Stimulated activated CD8-positive, alpha-beta memory T cell treated with anti-CD3 and anti-CD28 coated beads, Interleukin-7, amount 100 ng/mL, for 4 hours (primary cell): Measurements from ENCODE around the gene PPP4R1.

Source experiments
- DNase-seq, 2 donors: peaks; one replicate each; pipeline ENCODE4 v3.0.0-alpha.2; 2020; ENCODE audit warnings: low read depth in 2 of 2

The PPP4R1 gene

DNA sequence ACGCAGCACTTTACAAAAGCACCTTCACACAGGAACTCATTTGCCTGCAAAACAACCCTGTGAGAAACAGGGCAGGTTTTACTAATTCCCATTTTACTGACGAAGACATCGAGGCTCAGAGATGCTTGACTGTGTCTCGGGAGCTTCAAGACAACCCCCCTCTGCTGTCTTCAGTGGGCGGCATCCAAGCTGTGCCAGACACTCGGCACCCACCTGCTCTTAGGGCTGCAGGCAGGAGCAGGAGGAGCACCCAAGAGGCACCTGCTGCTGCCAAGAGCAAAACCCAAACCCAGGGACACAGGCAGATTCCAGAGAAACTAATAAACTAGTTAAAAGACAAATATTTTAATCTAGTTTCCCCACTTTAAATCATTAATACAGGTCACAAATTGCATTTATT lies 67.9 kb downstream of the PPP4R1 start:
- DNase-seq = no peak

DNA sequence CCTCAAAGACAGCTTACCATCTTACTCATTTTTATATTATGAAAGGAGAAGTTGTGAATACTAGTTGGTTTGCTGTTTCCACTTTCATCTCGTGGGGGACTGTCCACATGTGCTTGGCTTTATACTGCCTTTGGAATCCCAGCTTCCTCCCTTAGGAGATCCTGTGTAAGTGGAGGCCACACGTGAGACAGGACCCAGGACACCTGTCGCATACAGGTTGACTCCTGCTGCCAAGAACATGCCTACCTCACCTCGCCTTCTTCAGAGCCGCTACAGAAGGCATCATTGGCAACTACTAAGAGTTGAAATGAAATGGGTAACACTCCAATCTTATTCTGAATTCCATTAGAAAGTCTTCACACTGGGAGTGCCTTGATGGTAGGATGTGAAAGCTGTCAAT lies 69.3 kb downstream of the PPP4R1 start:
- no peak for DNase-seq

- no peak for DNase-seq
These were observed 71.4 kb downstream of the PPP4R1 start for GRCh38 chr18:9542924-9543323.

- DNase-seq = no peak
These were observed 74.4 kb downstream of the PPP4R1 start for GRCh38 chr18:9539938-9540337.

DNA sequence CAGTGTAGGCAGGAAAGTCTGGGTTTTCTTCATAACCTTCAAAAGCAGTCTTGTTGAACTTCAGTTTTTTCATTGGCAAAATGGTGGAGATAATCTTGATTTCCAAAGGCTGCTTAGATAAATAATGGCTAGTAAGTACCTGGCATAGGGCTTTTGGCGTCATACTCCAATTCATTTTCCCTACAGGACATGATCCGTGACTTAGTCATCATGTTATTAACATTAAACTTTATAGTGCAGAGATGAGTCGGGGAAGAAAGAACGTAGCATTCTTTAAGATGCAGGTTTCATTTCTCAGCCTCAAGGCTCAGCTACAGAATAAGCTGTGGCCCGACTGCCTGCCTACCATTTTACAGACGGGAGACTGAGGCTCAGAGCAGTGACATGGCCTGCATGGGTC lies 75.1 kb downstream of the PPP4R1 start:
- DNase-seq = no peak

DNA sequence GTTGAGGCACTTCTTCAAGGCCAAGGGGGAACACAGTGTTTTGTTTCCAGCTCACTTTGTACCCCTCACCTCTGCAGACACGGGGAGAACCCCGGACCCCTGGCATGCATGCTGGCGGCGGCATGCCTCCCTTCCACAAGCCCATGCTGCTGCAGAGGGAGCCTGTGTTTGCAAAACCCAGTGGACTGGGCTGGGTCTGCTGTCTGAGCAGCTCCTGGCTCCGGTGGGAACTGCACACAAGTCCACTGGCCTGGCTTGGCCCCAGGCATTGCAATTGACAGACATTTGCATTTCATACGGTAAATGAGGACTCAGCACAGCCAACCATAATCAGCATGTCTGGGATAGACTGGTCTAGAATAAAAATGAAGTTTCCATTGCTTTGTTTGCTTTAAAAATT lies 76.7 kb downstream of the PPP4R1 start:
- no peak for DNase-seq

GRCh38 chr18:9536354-9537152 lies 77.8 kb downstream of the PPP4R1 start:
- DNase-seq = no peak

GRCh38 chr18:9535430-9535991 lies 78.8 kb downstream of the PPP4R1 start:
- DNase-seq = no peak

DNA sequence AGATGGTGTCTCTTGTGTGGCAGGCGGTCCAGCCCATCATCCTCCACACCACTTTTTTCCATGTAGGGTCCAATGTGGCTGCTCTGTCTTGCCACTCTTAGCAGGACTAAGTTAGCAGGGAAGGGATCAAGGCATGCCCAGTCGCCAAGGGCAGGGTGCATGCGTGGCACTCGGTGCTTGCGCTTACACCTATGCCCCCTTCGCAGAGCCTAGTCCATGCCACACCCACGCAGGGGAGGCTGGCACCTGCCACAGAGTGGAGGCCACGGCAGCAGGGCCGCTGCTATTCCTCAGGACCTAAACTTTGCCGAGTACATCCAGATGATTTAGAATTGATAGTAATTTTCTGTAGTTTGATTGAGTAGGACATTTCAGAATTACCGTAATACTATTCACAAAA lies 79.5 kb downstream of the PPP4R1 start:
- no peak for DNase-seq

GRCh38 chr18:9531791-9532410 lies 82.5 kb downstream of the PPP4R1 start:
- no peak for DNase-seq

GRCh38 chr18:9530226-9531009 lies 83.9 kb downstream of the PPP4R1 start:
- DNase-seq = no peak

- DNase-seq = no peak
These were observed 87.9 kb downstream of the PPP4R1 start for GRCh38 chr18:9526458-9526857.

GRCh38 chr18:9522952-9523351 lies 91.4 kb downstream of the PPP4R1 start:
- DNase-seq = no peak

- DNase-seq = no peak
These were observed 92.6 kb downstream of the PPP4R1 start for GRCh38 chr18:9521770-9522169.

DNA sequence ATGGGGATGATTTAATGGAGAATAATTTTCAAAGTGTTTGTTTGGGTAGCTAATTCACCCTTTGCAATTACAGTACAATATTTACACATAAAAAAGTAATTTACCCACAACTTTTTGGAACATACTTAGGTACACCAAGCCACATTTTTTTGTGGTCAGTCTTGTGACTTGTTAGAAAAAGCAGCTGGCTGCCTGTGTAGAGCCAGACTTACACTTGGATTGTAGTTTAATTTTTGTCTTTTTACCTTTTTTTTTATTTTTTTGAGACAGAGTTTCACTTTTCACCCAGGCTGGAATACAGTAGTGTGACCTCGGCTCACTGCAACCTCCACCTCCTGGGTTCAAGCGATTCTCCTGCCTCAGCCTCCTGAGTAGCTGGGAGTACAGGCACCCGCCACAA lies 93.7 kb downstream of the PPP4R1 start:
- no peak for DNase-seq

DNA sequence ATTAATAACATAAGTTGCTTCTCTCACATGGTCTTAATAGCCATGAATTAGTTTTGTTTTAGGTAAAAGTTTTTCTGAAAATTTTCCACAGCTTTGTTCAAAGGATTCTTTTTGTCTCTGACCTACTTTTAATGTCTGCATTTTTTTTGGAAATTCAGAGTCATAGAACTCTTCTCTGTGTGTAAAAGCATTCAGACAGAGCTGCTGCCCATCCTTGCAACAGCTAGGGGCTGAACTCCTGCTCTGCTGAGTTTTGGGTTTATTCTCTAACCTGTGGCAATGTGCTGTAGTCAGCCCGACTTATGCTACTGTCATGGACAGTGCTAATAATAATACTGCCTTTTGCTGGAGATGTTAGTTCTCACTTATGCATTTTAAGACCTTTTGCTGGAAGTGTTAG lies 95.0 kb downstream of the PPP4R1 start:
- DNase-seq = no peak

GRCh38 chr18:9517869-9518268 lies 96.5 kb downstream of the PPP4R1 start:
- DNase-seq = no peak

DNA sequence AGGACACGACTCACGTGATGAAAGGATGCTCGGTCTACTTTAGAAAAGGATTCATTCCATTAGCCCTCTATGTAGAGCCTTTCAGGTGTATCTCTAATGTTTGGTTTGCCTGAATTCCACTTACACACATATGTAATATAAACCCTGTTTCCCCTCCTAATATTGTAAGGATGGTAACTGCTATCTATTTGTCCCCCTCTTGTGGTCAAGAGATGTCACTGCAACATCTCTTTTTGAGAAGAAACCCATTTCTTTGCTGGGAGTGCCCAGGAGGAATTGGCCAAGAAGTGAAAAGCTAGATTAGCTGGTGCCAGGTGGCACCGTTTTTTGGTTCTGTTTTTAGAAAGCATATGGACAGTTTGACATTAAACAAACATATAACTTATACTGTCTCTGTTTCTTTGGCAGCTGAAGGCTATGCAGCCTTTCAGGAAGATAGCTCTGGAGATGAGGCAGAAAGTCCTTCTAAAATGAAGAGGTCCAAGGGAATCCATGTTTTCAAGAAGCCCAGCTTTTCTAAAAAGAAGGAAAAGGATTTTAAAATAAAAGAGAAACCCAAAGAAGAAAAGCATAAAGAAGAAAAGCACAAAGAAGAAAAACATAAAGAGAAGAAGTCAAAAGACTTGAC lies 97.8 kb downstream of the PPP4R1 start:
- no peak for DNase-seq

DNA sequence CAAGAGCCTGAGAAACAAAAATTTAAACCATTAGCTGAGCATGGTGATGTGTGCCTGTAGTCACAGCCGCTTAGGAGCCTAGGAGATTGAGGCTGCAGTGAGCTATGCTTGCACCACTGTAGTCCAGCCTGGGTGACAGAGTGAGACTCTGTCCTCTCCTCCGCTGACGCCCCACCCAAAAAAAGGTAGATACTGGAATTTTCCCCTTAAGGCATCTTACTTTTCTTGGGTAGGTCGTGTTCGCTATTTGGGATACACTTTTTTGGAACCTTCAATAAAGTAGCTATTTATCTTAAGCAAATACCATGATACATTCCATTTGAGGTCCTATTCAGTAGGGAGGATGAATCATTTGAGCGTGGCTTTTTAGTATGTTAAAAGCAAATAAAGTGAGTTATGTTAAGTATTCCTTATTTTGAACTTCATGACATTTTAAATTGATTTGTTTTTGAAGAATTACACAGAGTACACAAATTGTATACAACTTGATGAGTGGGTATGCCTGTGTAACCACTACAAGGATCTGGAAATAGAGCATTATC lies 100.3 kb downstream of the PPP4R1 start:
- no peak for DNase-seq

GRCh38 chr18:9508446-9509025 lies 105.8 kb downstream of the PPP4R1 start:
- no peak for DNase-seq

- no peak for DNase-seq
These were observed 106.7 kb downstream of the PPP4R1 start for GRCh38 chr18:9507565-9508088.
